Subcutaneous abdominal adipose tissue (tissue), 5 donors: ENCODE results near the gene C10orf90.

Source experiments
- H3K27ac ChIP-seq: one replicate; pipeline ENCODE4 v1.7.0; 2013; ENCODE audit warnings: low read depth, mild to moderate bottlenecking, inconsistent platforms, low read length, moderate library complexity
- H3K27me3 ChIP-seq, 5 donors: one replicate each; pipeline ENCODE4 v1.7.0; 2013; ENCODE audit warnings: low read length in 5 of 5, inconsistent platforms in 1 of 5; ENCODE audit not compliant: control insufficient read depth in 5 of 5, insufficient read depth in 4 of 5
- H3K36me3 ChIP-seq, 5 donors: one replicate each; pipeline ENCODE4 v1.7.0; 2013; ENCODE audit warnings: low read length in 5 of 5; ENCODE audit not compliant: control insufficient read depth in 5 of 5, insufficient read depth in 5 of 5
- H3K4me1 ChIP-seq, 5 donors: one replicate each; pipeline ENCODE4 v1.7.0; 2013; ENCODE audit warnings: low read length in 5 of 5, mild to moderate bottlenecking in 3 of 5, moderate library complexity in 1 of 5; ENCODE audit not compliant: control insufficient read depth in 5 of 5, insufficient read depth in 5 of 5
- H3K4me3 ChIP-seq, 5 donors: one replicate each; pipeline ENCODE4 v1.7.0; 2013; ENCODE audit warnings: low read length in 5 of 5, low read depth in 1 of 5
- H3K9ac ChIP-seq, 5 donors: one replicate each; pipeline ENCODE4 v1.7.0; 2013; ENCODE audit warnings: low read length in 5 of 5, mild to moderate bottlenecking in 4 of 5, moderate library complexity in 3 of 5
- H3K9me3 ChIP-seq, 5 donors: one replicate each; pipeline ENCODE4 v1.7.0; 2013; ENCODE audit warnings: low read length in 5 of 5; ENCODE audit not compliant: control insufficient read depth in 5 of 5
- donor health status: healthy.
- donor health status: healthy.
- donor health status: healthy.
- donor health status: healthy.
- donor health status: healthy.

The C10orf90 gene

GRCh38 chr10:126394948-126395347 is 275.5 kb downstream of the C10orf90 start:
- peaks cover 5 to 38% (median 28%) of the 10 kb centered on the region in 5 donors for H3K4me1 ChIP-seq
- H3K27ac ChIP-seq, result no peak overlapping the region
- no peaks in the 10 kb centered on the region for H3K27me3 ChIP-seq
- H3K4me3 ChIP-seq, result no peak overlapping the region
- no peaks in the 10 kb centered on the region for H3K36me3 ChIP-seq
- H3K9ac ChIP-seq, result no peak overlapping the region
- H3K9me3 ChIP-seq, result no peaks in the 10 kb centered on the region

GRCh38 chr10:126393076-126393475 is 277.4 kb downstream of the C10orf90 start:
- peaks cover 0 to 3% (median 0%) of the 10 kb centered on the region in 5 donors for H3K27me3 ChIP-seq
- H3K4me1 ChIP-seq, result peaks cover 5 to 39% (median 31%) of the 10 kb centered on the region in 5 donors
- H3K9me3 ChIP-seq, result no peaks in the 10 kb centered on the region
- H3K27ac ChIP-seq, result no peak overlapping the region
- no peak overlapping the region for H3K9ac ChIP-seq
- no peak overlapping the region for H3K4me3 ChIP-seq
- no peaks in the 10 kb centered on the region for H3K36me3 ChIP-seq

GRCh38 chr10:126392469-126392868 is 278.0 kb downstream of the C10orf90 start:
- Histone ChIP-seq H3K27ac (peak overlapping the region; percentile 86), H3K9ac (no peak overlapping the region), H3K4me1 (peaks cover 5 to 37% (median 27%) of the 10 kb centered on the region in 5 donors), H3K36me3 (no peaks in the 10 kb centered on the region), H3K4me3 (no peak overlapping the region), H3K27me3 (peaks cover 0 to 3% (median 0%) of the 10 kb centered on the region in 5 donors), H3K9me3 (no peaks in the 10 kb centered on the region)

DNA sequence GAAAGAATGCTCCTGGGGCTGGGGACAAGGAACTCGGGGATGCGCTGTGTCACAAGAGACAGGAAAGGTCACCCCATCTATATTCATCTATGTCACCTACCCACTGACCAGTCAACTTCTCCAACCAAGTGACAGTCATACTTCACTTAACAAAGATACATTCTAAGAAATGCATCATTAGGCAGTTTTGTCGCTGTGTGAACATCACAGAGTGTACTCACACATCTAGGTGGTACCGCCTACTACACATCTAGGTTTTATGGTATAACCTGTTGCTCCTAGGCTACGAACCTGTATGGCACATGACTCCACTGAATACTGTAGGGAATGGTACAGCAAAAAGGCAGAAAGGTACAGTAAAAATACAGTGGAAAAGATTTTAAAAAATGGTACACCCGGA is 278.4 kb downstream of the C10orf90 start:
- H3K9me3 ChIP-seq, result no peaks in the 10 kb centered on the region
- H3K4me3 ChIP-seq, result no peak overlapping the region
- peak overlapping the region; percentile 86 for H3K27ac ChIP-seq

DNA sequence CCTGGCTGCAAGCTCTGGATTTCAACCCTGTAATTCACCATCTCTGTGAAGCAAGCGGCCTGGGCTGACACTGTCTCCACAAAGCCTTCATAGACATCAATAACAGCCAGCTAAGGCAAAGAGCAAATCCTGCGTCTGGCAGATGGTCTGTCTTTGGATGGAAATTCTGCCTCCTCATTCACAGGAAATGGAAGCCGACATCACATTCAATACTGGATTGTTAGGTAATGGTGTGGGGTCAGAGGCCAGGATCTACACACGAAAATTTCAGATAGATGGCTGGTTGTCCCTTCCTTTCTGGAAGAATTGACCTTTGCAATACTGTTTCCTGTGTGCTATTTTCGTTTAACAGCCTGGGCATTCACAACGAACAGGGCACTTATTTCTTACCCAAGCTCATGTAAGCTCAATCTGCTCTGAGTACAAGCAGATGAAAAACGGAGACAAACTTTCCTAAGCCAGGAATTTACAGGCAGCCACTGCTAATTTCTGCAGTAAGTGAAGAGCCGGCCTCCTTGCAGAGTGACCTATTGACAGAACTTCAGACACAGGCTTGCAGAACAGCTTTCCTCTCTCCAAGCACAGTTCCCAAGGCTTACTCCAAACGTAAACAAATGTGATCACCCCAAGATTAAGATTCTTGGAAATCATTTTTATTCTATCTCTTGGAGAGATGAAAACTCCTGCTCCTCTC is 279.2 kb downstream of the C10orf90 start:
- Histone ChIP-seq H3K4me3 (no peak overlapping the region), H3K9ac (peak overlapping the region in 1 of 5 donors; percentile 25), H3K9me3 (no peaks in the 10 kb centered on the region), H3K27ac (peak overlapping the region; percentile 86), H3K27me3 (peaks cover 0 to 3% (median 0%) of the 10 kb centered on the region in 5 donors), H3K4me1 (peaks cover 5 to 44% (median 33%) of the 10 kb centered on the region in 5 donors), H3K36me3 (no peaks in the 10 kb centered on the region)

More for the DNA sequence above, 278.4 kb downstream of the C10orf90 start:
- Histone ChIP-seq H3K36me3 (no peaks in the 10 kb centered on the region), H3K27me3 (peaks cover 0 to 3% (median 0%) of the 10 kb centered on the region in 5 donors), H3K4me1 (peaks cover 5 to 41% (median 28%) of the 10 kb centered on the region in 5 donors), H3K9ac (peak overlapping the region in 1 of 5 donors; percentile 25)

GRCh38 chr10:126390324-126390723 is 280.2 kb downstream of the C10orf90 start:
- Histone ChIP-seq H3K27me3 (peaks cover 0 to 3% (median 0%) of the 10 kb centered on the region in 5 donors), H3K36me3 (no peaks in the 10 kb centered on the region), H3K9ac (peak overlapping the region in 2 of 5 donors; percentile 11 to 23), H3K4me3 (no peak overlapping the region), H3K4me1 (peaks cover 5 to 47% (median 39%) of the 10 kb centered on the region in 5 donors), H3K27ac (peak overlapping the region; percentile 86), H3K9me3 (no peaks in the 10 kb centered on the region)

- peak within 1 kb of the TSS; percentile 63 to 82 (median 70) for H3K4me3 ChIP-seq
- no peaks in the 10 kb centered on the region for H3K9me3 ChIP-seq
- H3K9ac ChIP-seq, result peak within 1 kb of the TSS; percentile 10 to 79 (median 59)
- H3K27me3 ChIP-seq, result peaks cover 0 to 3% (median 0%) of the 10 kb centered on the region in 5 donors
- H3K27ac ChIP-seq, result peak within 1 kb of the TSS; percentile 86
- no peaks in the 10 kb centered on the region for H3K36me3 ChIP-seq
- H3K4me1 ChIP-seq, result peaks cover 8 to 47% (median 35%) of the 10 kb centered on the region in 5 donors
Measured at GRCh38 chr10:126387931-126388911, 282.3 kb downstream of the C10orf90 start, which contains the start of gene ADAM12. Gene ADAM12 (minus strand): TSS chr10:126388477. CDS start chr10:126388145, 332 bp downstream.

DNA sequence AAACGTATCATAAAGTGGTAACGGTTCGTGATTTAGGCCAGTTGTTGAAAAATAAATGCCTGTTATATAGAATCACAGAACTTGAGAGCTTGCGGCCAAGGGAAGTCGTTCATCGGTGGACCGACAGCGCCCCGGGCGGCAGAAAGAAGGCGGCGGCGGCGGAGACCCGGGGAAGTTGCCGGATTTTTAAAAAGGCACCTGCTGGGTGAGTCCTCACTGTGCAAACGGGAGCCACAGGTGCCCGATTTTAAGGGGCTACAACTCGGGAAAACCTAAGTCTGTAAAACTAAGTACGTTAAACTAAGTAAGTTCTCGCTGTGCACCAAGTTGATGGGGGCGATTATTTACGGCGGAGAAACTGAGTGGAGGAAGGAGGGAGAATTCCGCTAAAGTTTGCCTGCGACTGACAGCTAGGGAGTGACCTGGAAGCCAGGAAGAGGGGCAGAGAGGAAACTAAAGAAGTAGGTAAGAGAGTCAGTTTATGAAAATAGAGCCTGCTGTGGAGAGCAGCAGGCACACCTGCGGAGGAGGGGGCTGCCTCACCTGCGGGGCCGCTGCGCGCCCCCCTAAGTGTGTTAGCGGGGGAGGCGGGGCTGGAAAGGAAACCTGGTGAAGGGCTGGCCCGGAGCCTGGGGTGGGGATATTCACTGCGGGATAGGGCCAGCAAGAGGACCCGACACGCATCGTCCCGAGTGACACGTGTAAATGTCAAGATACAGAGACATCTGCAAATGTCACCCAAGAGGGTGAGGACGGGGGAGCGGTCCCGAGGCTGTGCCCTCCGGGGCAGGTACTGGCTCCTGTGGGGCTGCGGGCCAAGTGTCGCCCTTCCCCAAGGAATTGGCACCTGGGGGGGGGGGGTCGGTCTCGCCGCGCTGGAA is 283.2 kb downstream of the C10orf90 start:
- Histone ChIP-seq H3K9ac (peak overlapping the region; percentile 10 to 79 (median 59)), H3K27ac (peak overlapping the region; percentile 86), H3K9me3 (no peaks in the 10 kb centered on the region), H3K36me3 (no peaks in the 10 kb centered on the region), H3K4me1 (peaks cover 8 to 47% (median 35%) of the 10 kb centered on the region in 5 donors), H3K4me3 (peak overlapping the region; percentile 63 to 82 (median 70)), H3K27me3 (peaks cover 0 to 3% (median 0%) of the 10 kb centered on the region in 5 donors)

GRCh38 chr10:126384269-126384873 is 286.1 kb downstream of the C10orf90 start:
- Histone ChIP-seq H3K9me3 (no peaks in the 10 kb centered on the region), H3K36me3 (no peaks in the 10 kb centered on the region), H3K27me3 (peaks cover 0 to 3% (median 0%) of the 10 kb centered on the region in 5 donors), H3K4me1 (peaks cover 3 to 27% (median 12%) of the 10 kb centered on the region in 5 donors), H3K27ac (no peak overlapping the region), H3K9ac (no peak overlapping the region), H3K4me3 (no peak overlapping the region)
